ENCODE results near the gene SEPTIN10.

The SEPTIN10 gene

GRCh38 chr2:109563980-109564550, 49.7 kb downstream of the SEPTIN10 start:
- H3K27ac ChIP-seq (ENCODE audit: extremely low read depth, low read depth, low read length) = no peak overlapping the region
- H3K36me3 ChIP-seq (ENCODE audit: control insufficient read depth in 2 of 2, insufficient read depth in 1 of 2, low read length in 2 of 2) = peaks cover 9 to 17% of the 10 kb centered on the region in 2 experiments; a peak in 2 of 3 replicates
- ChIA-PET CTCF (interaction anchor here (0.6 kb wide), 1 partner anchor 635 kb away, joined by 5 read pairs; no protein-coding TSS in a partner anchor), POLR2A (no interaction called here)
- no peaks in the 10 kb centered on the region for H3K4me1 ChIP-seq (ENCODE audit: control insufficient read depth, insufficient read depth, low read length)
- H3K9me3 ChIP-seq (ENCODE audit: control insufficient read depth, insufficient read depth, low read depth, low read length) = no peaks in the 10 kb centered on the region
- TF ChIP-seq ZNF175 (tag by site-specific recombination; IDR thresholded peaks at IDR 0.05) = no peak
- TF ChIP-seq REST (tag by site-specific recombination; IDR thresholded peaks at IDR 0.05) = no peak
- TF ChIP-seq ZNF174 (tag by site-specific recombination; IDR thresholded peaks at IDR 0.05) = no peak
- no peak for TF ChIP-seq HOXD13 (CRISPR knock-in tag; IDR thresholded peaks at IDR 0.05; ENCODE audit: borderline replicate concordance)
- no peak for TF ChIP-seq ZBTB48 (tag by site-specific recombination; IDR thresholded peaks at IDR 0.05)
- TF ChIP-seq ZNF324 (tag by site-specific recombination; IDR thresholded peaks at IDR 0.05) = no peak
- no peak for TF ChIP-seq ZNF585B (tag by site-specific recombination; IDR thresholded peaks at IDR 0.05)
- TF ChIP-seq ZNF521 (tag by site-specific recombination; IDR thresholded peaks at IDR 0.05) = no peak
- TF ChIP-seq FEZF1 (tag by site-specific recombination; IDR thresholded peaks at IDR 0.05) = no peak
- TF ChIP-seq KLF7 (tag by site-specific recombination; IDR thresholded peaks at IDR 0.05; ENCODE audit: borderline replicate concordance) = no peak
- H3K4me3 ChIP-seq (ENCODE audit: low read depth, low read length) = no peak overlapping the region

GRCh38 chr2:109563288-109563687, 50.5 kb downstream of the SEPTIN10 start:
- Histone ChIP-seq H3K4me3 (ENCODE audit: low read depth, low read length) (no peak overlapping the region), H3K9me3 (ENCODE audit: control insufficient read depth, insufficient read depth, low read depth, low read length) (no peaks in the 10 kb centered on the region), H3K27ac (ENCODE audit: extremely low read depth, low read depth, low read length) (no peak overlapping the region), H3K36me3 (ENCODE audit: control insufficient read depth in 2 of 2, insufficient read depth in 1 of 2, low read length in 2 of 2) (peaks cover 9 to 17% of the 10 kb centered on the region in 2 experiments; a peak in 2 of 3 replicates), H3K4me1 (ENCODE audit: control insufficient read depth, insufficient read depth, low read length) (no peaks in the 10 kb centered on the region)
- ChIA-PET POLR2A (no interaction called here), CTCF (no interaction called here)
- TF ChIP-seq ZNF157 (tag by site-specific recombination; IDR thresholded peaks at IDR 0.05) = no peak
- TF ChIP-seq ZNF514 (tag by site-specific recombination; IDR thresholded peaks at IDR 0.05) = no peak
- TF ChIP-seq ZNF280D (tag by site-specific recombination; IDR thresholded peaks at IDR 0.05) = no peak
- no peak for TF ChIP-seq ZNF140 (tag by site-specific recombination; IDR thresholded peaks at IDR 0.05)

GRCh38 chr2:109562421-109562820, 51.3 kb downstream of the SEPTIN10 start:
- Histone ChIP-seq H3K4me3 (ENCODE audit: low read depth, low read length) (no peak overlapping the region), H3K36me3 (ENCODE audit: control insufficient read depth in 2 of 2, insufficient read depth in 1 of 2, low read length in 2 of 2) (peaks cover 9 to 17% of the 10 kb centered on the region in 2 experiments; a peak in 2 of 3 replicates), H3K4me1 (ENCODE audit: control insufficient read depth, insufficient read depth, low read length) (no peaks in the 10 kb centered on the region), H3K27ac (ENCODE audit: extremely low read depth, low read depth, low read length) (no peak overlapping the region), H3K9me3 (ENCODE audit: control insufficient read depth, insufficient read depth, low read depth, low read length) (no peaks in the 10 kb centered on the region)
- CTCF ChIA-PET = no interaction called here
- POLR2A ChIA-PET = no interaction called here
- TF ChIP-seq ZNF521 (tag by site-specific recombination; IDR thresholded peaks at IDR 0.05) (no peak), ZNF558 (tag by site-specific recombination; IDR thresholded peaks at IDR 0.05) (no peak), ZNF138 (tag by site-specific recombination; IDR thresholded peaks at IDR 0.05; ENCODE audit: borderline replicate concordance) (no peak), ZNF133 (tag by site-specific recombination; IDR thresholded peaks at IDR 0.05) (no peak), ZNF501 (tag by site-specific recombination; IDR thresholded peaks at IDR 0.05) (no peak), ZNF239 (tag by site-specific recombination; IDR thresholded peaks at IDR 0.05) (no peak), ZNF629 (tag by site-specific recombination; IDR thresholded peaks at IDR 0.05) (no peak), ZNF626 (tag by site-specific recombination; IDR thresholded peaks at IDR 0.05) (no peak), ZNF530 (tag by site-specific recombination; IDR thresholded peaks at IDR 0.05; ENCODE audit: low read depth) (no peak), YY1 (tag by site-specific recombination; IDR thresholded peaks at IDR 0.05) (no peak), ZIC2 (tag by site-specific recombination; IDR thresholded peaks at IDR 0.05) (no peak), ZNF184 (tag by site-specific recombination; IDR thresholded peaks at IDR 0.05) (no peak)
